Measurements from ENCODE around the gene MMAB. TPM values are rescaled to one million over a fixed set of nuclear protein-coding genes. Genes with fewer than 3 reads are reported as not detected.

MMAB gene
- total RNA-seq, 2 experiments from 2014 or later, result 42.8 to 44.3 TPM

- no peak overlapping the region for H3K27ac Mint-ChIP-seq
- no peak for DNase-seq
- peaks cover 13% of the 10 kb centered on the region for H3K36me3 Mint-ChIP-seq (ENCODE audit: low read depth)
- ChIA-PET POLR2A (no interaction called here), CTCF (interaction anchor here (1.3 kb wide), 1 partner anchor 183 kb away, joined by 3 read pairs; no protein-coding TSS in a partner anchor)
- ATAC-seq, result no peak
- no peaks in the 10 kb centered on the region for H3K27me3 Mint-ChIP-seq (ENCODE audit: low read depth)
- H3K4me1 Mint-ChIP-seq (ENCODE audit: low read depth), result peaks cover 23% of the 10 kb centered on the region
- H3K9me3 Mint-ChIP-seq (ENCODE audit: insufficient read depth), result no peaks in the 10 kb centered on the region
- no peak overlapping the region for H3K4me3 Mint-ChIP-seq
Observed at GRCh38 chr12:109592195-109592904, 19.0 kb upstream of the MMAB start.

DNA sequence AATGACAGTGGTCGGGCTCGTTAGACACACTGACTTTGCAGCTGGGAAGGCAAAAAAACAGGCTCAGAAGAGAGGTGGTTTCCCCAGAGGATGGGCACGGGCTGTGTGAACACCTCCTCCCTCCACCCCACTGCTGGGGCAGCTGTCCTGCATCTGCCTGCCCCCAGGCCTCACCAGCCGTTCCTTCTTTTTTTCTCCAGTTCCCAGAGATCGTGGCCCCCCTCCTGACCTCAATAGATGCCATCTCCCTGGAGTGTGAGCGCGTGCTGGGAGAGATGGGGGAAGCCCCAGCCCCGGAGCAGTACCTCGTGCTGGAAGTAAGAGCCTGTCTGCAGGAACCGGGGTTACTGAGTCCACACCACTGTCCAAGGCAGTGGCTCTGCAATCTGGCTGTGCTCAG is 17.7 kb upstream of the MMAB start:
- no peaks in the 10 kb centered on the region for H3K27me3 Mint-ChIP-seq (ENCODE audit: low read depth)
- H3K36me3 Mint-ChIP-seq (ENCODE audit: low read depth), result peaks cover 18% of the 10 kb centered on the region
- DNase-seq, result no peak
- H3K4me1 Mint-ChIP-seq (ENCODE audit: low read depth), result peaks cover 22% of the 10 kb centered on the region
- H3K9me3 Mint-ChIP-seq (ENCODE audit: insufficient read depth), result no peaks in the 10 kb centered on the region
- POLR2A ChIA-PET, result no interaction called here
- H3K27ac Mint-ChIP-seq, result no peak overlapping the region
- H3K4me3 Mint-ChIP-seq, result no peak overlapping the region
- ATAC-seq, result no peak
- CTCF ChIA-PET, result no interaction called here

DNA sequence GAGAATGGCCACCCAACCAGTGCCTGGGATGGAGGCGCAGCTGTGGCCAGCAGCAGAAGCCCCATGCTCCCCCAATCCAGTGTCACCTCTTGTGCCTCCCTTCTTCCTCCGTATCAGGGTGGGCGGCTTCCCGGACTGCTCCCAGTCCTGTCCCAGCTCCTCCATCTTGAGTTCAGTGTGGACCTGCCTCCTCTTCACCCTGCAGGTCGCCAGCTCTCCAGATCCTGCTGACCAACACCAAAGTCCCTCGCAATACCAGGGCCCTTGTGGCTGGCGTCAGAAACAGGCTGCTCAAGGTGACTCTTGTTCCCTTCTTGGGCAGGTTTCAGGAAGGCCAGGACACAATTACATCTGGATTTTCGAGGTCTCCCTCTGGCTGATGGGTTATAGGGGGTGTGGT is 17.3 kb upstream of the MMAB start:
- CTCF ChIA-PET, result no interaction called here
- POLR2A ChIA-PET, result no interaction called here
- no peak overlapping the region for H3K27ac Mint-ChIP-seq

GRCh38 chr12:109589691-109590245 is 16.5 kb upstream of the MMAB start:
- H3K9me3 Mint-ChIP-seq (ENCODE audit: insufficient read depth), result no peaks in the 10 kb centered on the region
- POLR2A ChIA-PET, result interaction anchor here (0.6 kb wide), 1 partner anchor 600 kb away, joined by 3 read pairs; no protein-coding TSS in a partner anchor
- CTCF ChIA-PET, result no interaction called here
- ATAC-seq, result no peak
- H3K27ac Mint-ChIP-seq, result no peak overlapping the region
- H3K27me3 Mint-ChIP-seq (ENCODE audit: low read depth), result no peaks in the 10 kb centered on the region
- H3K36me3 Mint-ChIP-seq (ENCODE audit: low read depth), result peaks cover 18% of the 10 kb centered on the region
- H3K4me1 Mint-ChIP-seq (ENCODE audit: low read depth), result peaks cover 9% of the 10 kb centered on the region
- no peak for DNase-seq
- no peak overlapping the region for H3K4me3 Mint-ChIP-seq

More for the DNA sequence above, 17.3 kb upstream of the MMAB start:
- H3K27me3 Mint-ChIP-seq (ENCODE audit: low read depth), result no peaks in the 10 kb centered on the region
- DNase-seq (no peak), ATAC-seq (no peak)
- peaks cover 17% of the 10 kb centered on the region for H3K4me1 Mint-ChIP-seq (ENCODE audit: low read depth)
- no peak overlapping the region for H3K4me3 Mint-ChIP-seq
- H3K9me3 Mint-ChIP-seq (ENCODE audit: insufficient read depth), result no peaks in the 10 kb centered on the region
- H3K36me3 Mint-ChIP-seq (ENCODE audit: low read depth), result peaks cover 18% of the 10 kb centered on the region

DNA sequence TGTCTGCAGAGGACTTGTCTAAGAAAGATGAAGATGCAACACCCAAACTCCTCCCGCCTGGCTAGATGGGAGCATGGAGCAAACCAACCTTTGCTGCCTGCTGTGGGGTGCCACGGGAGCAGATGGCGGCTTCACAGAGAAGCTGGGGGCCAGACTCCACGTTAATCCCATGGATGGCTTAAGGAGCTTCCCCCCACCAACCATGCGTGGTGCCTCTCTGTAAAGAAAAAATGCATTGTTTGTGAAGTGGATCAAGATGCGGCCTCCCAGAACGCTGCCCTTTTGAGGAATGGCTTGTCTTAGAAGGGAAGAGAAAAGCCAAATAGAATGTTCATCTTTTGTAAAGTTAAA is 15.9 kb upstream of the MMAB start:
- DNase-seq (no peak), ATAC-seq (no peak)
- Mint-ChIP-seq H3K4me3 (no peak overlapping the region), H3K36me3 (ENCODE audit: low read depth) (peaks cover 15% of the 10 kb centered on the region), H3K27me3 (ENCODE audit: low read depth) (no peaks in the 10 kb centered on the region), H3K27ac (no peak overlapping the region), H3K4me1 (ENCODE audit: low read depth) (peaks cover 4% of the 10 kb centered on the region), H3K9me3 (ENCODE audit: insufficient read depth) (no peaks in the 10 kb centered on the region)
- ChIA-PET POLR2A (interaction anchor here (0.6 kb wide), 1 partner anchor 600 kb away, joined by 3 read pairs; no protein-coding TSS in a partner anchor), CTCF (no interaction called here)

DNA sequence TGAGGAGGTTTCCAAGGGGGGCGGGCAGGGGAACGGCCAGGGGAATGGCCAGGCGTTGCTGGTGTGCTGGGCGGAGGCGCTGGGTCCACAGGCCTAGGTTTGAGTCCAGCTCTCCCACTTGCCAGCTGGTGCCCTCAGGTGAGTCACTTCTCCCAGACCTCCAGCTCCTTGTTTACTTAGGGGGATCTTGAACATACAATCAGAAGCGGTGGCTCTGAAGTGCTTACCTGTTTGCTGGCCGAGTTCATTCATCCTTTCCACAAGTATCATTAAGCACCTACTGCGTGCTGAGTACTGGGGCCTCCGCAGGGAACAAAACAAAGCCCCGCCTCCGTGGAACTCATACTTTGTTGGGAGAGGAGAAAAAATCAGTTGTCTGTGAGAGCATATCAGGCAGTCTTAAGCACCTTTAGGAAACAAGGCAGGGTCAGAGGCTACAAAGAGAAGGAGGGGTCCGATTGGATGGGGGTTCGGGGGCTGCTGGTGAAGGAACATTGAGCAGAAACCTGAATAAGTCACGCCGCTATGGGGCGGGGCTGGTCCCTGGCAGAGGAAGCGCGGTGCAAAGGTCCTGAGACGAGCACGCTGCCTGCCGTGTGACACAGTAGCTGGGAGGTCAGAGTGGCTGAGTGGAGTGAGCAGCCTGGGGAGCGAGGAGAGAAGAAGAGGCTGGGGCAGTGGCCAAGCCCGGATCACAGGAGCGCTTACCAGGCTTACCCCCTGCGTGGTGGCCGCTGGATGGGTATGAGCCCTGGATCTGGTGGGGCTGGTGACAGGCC is 15.3 kb upstream of the MMAB start:
- no peaks in the 10 kb centered on the region for H3K9me3 Mint-ChIP-seq (ENCODE audit: insufficient read depth)
- H3K27me3 Mint-ChIP-seq (ENCODE audit: low read depth), result no peaks in the 10 kb centered on the region
- peaks cover 17% of the 10 kb centered on the region for H3K36me3 Mint-ChIP-seq (ENCODE audit: low read depth)
- CTCF ChIA-PET, result no interaction called here
- no peaks in the 10 kb centered on the region for H3K4me1 Mint-ChIP-seq (ENCODE audit: low read depth)
- H3K27ac Mint-ChIP-seq, result no peak overlapping the region
- DNase-seq (no peak), ATAC-seq (no peak)
- no peak overlapping the region for H3K4me3 Mint-ChIP-seq
- POLR2A ChIA-PET, result no interaction called here

- H3K36me3 Mint-ChIP-seq (ENCODE audit: low read depth), result peaks cover 14% of the 10 kb centered on the region
- H3K9me3 Mint-ChIP-seq (ENCODE audit: insufficient read depth), result no peaks in the 10 kb centered on the region
- POLR2A ChIA-PET, result interaction anchor here (0.6 kb wide), 1 partner anchor 13 kb away, joined by 3 read pairs; no protein-coding TSS in a partner anchor
- H3K27ac Mint-ChIP-seq, result no peak overlapping the region
- ATAC-seq (no peak), DNase-seq (no peak)
- no peaks in the 10 kb centered on the region for H3K27me3 Mint-ChIP-seq (ENCODE audit: low read depth)
- CTCF ChIA-PET, result no interaction called here
- H3K4me3 Mint-ChIP-seq, result no peak overlapping the region
- no peaks in the 10 kb centered on the region for H3K4me1 Mint-ChIP-seq (ENCODE audit: low read depth)
Observed at GRCh38 chr12:109587921-109588320, 14.6 kb upstream of the MMAB start.

DNA sequence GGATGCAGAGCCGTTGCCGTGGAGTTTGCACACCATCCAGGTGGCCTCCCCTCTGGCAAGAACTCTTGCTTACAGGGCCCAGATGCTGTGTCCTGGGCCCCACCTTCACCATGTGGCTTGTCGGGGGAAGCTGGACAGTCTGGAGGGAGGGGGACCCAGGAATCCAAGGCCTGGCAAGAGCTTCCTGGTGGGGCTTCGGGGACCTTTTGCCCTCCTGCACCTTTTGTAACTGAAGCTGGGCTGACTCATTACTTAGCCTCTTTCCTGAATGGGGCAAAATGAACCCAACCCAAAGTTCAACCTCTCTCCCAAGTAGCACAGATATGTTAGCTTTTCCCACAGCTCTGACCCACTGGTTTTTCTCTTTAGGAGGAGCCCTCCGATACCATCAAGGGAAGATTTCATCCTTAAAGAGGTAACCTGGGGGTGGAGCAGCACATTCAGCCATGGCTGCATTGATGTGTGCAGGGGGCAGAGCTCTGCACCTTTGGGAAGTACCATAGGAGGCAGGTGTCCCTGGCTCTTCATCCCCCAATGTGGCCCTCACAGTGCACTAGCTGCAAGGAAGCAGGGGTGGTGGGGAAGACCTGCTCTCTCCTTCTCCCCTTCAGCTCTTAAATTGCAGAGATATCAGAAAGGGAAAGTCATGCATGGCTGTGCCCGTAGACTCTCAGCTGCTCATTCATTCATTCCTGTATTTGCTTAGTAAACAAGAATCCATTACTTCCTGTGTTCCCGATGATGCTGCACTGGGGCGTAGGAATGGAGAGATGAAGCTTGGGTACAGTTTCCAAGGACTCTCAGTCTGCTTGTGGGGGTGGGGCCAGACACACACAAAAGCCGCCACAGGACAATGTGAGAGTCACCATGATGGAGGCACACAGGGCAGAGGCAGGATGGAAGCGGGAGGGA is 13.3 kb upstream of the MMAB start:
- Mint-ChIP-seq H3K27me3 (ENCODE audit: low read depth) (no peaks in the 10 kb centered on the region), H3K4me3 (no peak overlapping the region), H3K4me1 (ENCODE audit: low read depth) (no peaks in the 10 kb centered on the region), H3K36me3 (ENCODE audit: low read depth) (peaks cover 12% of the 10 kb centered on the region), H3K9me3 (ENCODE audit: insufficient read depth) (no peaks in the 10 kb centered on the region), H3K27ac (no peak overlapping the region)
- CTCF ChIA-PET, result interaction anchor here (2.2 to 3.8 kb wide), 2 partner anchors 9 to 11 kb away, joined by 9 to 17 read pairs; no protein-coding TSS in a partner anchor
- DNase-seq, result no peak
- no peak for ATAC-seq
- POLR2A ChIA-PET, result interaction anchor here (0.6 to 0.9 kb wide), 2 partner anchors 12 to 119 kb away, joined by 3 read pairs; no protein-coding TSS in a partner anchor

DNA sequence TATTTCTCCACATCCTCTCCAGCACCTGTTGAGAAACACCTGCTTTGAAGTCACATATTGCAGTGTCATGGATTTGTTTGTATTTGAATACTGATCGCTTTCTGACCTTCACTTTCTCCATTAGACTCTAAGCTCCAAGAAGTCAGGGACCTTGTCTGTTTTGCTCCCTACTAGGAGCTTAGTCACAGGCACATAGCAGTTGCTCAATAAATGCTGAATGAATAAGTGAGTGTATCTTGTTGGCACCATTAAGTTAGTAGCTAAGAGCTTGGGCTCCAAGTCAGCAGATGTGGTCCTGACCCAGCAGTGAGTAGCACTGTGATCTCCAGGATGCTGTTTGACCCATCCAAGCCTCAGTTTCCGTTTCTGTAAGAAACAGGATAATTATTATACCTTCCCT is 10.4 kb upstream of the MMAB start:
- ChIA-PET POLR2A (no interaction called here), CTCF (interaction anchor here (3.8 kb wide), 1 partner anchor 14 kb away, joined by 17 read pairs; no protein-coding TSS in a partner anchor)
- Mint-ChIP-seq H3K27me3 (ENCODE audit: low read depth) (no peaks in the 10 kb centered on the region), H3K4me1 (ENCODE audit: low read depth) (no peaks in the 10 kb centered on the region), H3K4me3 (no peak overlapping the region), H3K36me3 (ENCODE audit: low read depth) (peaks cover 26% of the 10 kb centered on the region), H3K9me3 (ENCODE audit: insufficient read depth) (no peaks in the 10 kb centered on the region), H3K27ac (no peak overlapping the region)
- DNase-seq, result no peak
- ATAC-seq, result no peak

- no peak for DNase-seq
- H3K4me1 Mint-ChIP-seq (ENCODE audit: low read depth), result no peaks in the 10 kb centered on the region
- ChIA-PET CTCF (interaction anchor here (1.5 kb wide), 1 partner anchor 15 kb away, joined by 6 read pairs; no protein-coding TSS in a partner anchor), POLR2A (no interaction called here)
- H3K36me3 Mint-ChIP-seq (ENCODE audit: low read depth), result peaks cover 32% of the 10 kb centered on the region
- no peaks in the 10 kb centered on the region for H3K27me3 Mint-ChIP-seq (ENCODE audit: low read depth)
- no peak overlapping the region for H3K4me3 Mint-ChIP-seq
- no peak overlapping the region for H3K27ac Mint-ChIP-seq
- ATAC-seq, result no peak
- H3K9me3 Mint-ChIP-seq (ENCODE audit: insufficient read depth), result no peaks in the 10 kb centered on the region
Observed at GRCh38 chr12:109582636-109583035, 9.3 kb upstream of the MMAB start.

DNA sequence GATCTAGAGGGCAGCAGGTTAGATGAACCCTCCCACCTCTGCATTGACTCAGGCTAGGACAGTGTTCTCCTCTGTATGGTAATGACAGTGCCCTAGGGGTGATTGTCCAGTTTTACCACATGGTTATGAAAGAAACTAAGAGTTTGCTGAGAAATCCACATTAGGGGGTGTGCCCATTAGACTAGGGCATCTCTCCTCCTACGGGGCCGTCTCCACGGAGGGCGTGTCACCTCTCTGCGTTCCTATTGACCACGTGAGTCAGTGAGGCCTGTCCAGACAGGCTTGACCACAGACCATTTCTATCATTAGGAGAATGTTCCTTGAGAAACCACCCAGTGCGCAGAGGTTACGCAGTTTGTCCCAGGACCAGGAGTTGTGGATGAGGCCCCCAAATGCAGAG is 8.6 kb upstream of the MMAB start:
- DNase-seq (no peak), ATAC-seq (no peak)
- H3K27me3 Mint-ChIP-seq (ENCODE audit: low read depth), result no peaks in the 10 kb centered on the region
- H3K36me3 Mint-ChIP-seq (ENCODE audit: low read depth), result peaks cover 37% of the 10 kb centered on the region
- CTCF ChIA-PET, result interaction anchor here (1.5 kb wide), 1 partner anchor 16 kb away, joined by 6 read pairs; no protein-coding TSS in a partner anchor
- POLR2A ChIA-PET, result no interaction called here
- no peak overlapping the region for H3K27ac Mint-ChIP-seq
- H3K4me3 Mint-ChIP-seq, result no peak overlapping the region
- no peaks in the 10 kb centered on the region for H3K9me3 Mint-ChIP-seq (ENCODE audit: insufficient read depth)
- no peaks in the 10 kb centered on the region for H3K4me1 Mint-ChIP-seq (ENCODE audit: low read depth)
